IMR-90 (cell line): ENCODE measurements around the gene WEE1.

Experiments used
- BHLHE40 ChIP-seq: fragments of 150-350 bp; IDR thresholded peaks from 2 replicates; pipeline ENCODE4 v1.6.1; 2016; ENCODE audit warnings: mild to moderate bottlenecking, low read depth, low read length
- CEBPB ChIP-seq: IDR thresholded peaks from 2 replicates; pipeline ENCODE4 v1.6.1; 2012; ENCODE audit warnings: low read depth, low read length, improper control_type of control experiment
- CTCF ChIP-seq: conservative IDR thresholded peaks from 2 replicates; pipeline ENCODE4 v1.5.1; 2012; ENCODE audit warnings: mild to moderate bottlenecking, low read depth, low read length, improper control_type of control experiment
- MAFK ChIP-seq: IDR thresholded peaks from 2 replicates; pipeline ENCODE4 v1.6.1; 2012; ENCODE audit warnings: low read depth, low read length, improper control_type of control experiment
- MAZ ChIP-seq: IDR thresholded peaks from 2 replicates; pipeline ENCODE4 v1.6.1; 2012; ENCODE audit warnings: low read depth, mild to moderate bottlenecking, low read length, improper control_type of control experiment, moderate library complexity, borderline replicate concordance
- POLR2A ChIP-seq: IDR thresholded peaks from 2 replicates; pipeline ENCODE4 v1.6.1; 2012; ENCODE audit warnings: mild to moderate bottlenecking, low read depth, low read length
- RAD21 ChIP-seq: IDR thresholded peaks from 2 replicates; pipeline ENCODE4 v1.6.1; 2012; ENCODE audit warnings: low read length, improper control_type of control experiment
- RFX5 ChIP-seq: IDR thresholded peaks from 2 replicates; pipeline ENCODE4 v1.8.0; 2012; ENCODE audit warnings: low read depth, mild to moderate bottlenecking, low read length, moderate library complexity
- SMC3 ChIP-seq: fragments of 150-350 bp; IDR thresholded peaks from 2 replicates; pipeline ENCODE4 v1.6.1; 2016; ENCODE audit warnings: low read depth, mild to moderate bottlenecking, antibody characterized with exemption, low read length, moderate library complexity
- TF ChIP-seq, protein P1 (sequence below): fragments of 150-350 bp; IDR thresholded peaks from 2 replicates; pipeline ENCODE4 v1.6.1; 2017; ENCODE audit warnings: mild to moderate bottlenecking, antibody characterized with exemption, low read length, low read depth
- TF ChIP-seq, protein P2 (sequence below): fragments of 150-350 bp; IDR thresholded peaks from 2 replicates; pipeline ENCODE4 v1.6.1; 2016; ENCODE audit warnings: low read depth, mild to moderate bottlenecking, low read length, moderate library complexity, borderline replicate concordance

- TF ChIP-seq POLR2A (no peak), CTCF (no peak), SMC3 (no peak), MAFK (no peak), RFX5 (no peak), RAD21 (no peak), BHLHE40 (no peak), MAZ (no peak), CEBPB (no peak)
- TF ChIP-seq, protein P1, sequence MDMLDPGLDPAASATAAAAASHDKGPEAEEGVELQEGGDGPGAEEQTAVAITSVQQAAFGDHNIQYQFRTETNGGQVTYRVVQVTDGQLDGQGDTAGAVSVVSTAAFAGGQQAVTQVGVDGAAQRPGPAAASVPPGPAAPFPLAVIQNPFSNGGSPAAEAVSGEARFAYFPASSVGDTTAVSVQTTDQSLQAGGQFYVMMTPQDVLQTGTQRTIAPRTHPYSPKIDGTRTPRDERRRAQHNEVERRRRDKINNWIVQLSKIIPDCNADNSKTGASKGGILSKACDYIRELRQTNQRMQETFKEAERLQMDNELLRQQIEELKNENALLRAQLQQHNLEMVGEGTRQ = no peak
- TF ChIP-seq, protein P2, sequence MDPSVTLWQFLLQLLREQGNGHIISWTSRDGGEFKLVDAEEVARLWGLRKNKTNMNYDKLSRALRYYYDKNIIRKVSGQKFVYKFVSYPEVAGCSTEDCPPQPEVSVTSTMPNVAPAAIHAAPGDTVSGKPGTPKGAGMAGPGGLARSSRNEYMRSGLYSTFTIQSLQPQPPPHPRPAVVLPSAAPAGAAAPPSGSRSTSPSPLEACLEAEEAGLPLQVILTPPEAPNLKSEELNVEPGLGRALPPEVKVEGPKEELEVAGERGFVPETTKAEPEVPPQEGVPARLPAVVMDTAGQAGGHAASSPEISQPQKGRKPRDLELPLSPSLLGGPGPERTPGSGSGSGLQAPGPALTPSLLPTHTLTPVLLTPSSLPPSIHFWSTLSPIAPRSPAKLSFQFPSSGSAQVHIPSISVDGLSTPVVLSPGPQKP = no peak
These were observed 63.2 kb downstream of the WEE1 start for GRCh38 chr11:9636691-9637090.
